Epidermal melanocyte (primary cell): ENCODE data around the gene IMPDH2.
A peak's percentile ranks its signal among the peaks of the same experiment; 100 is the strongest.

Experiments
- DNase-seq: peaks from one replicate; pipeline ENCODE4 v3.0.0; 2011; ENCODE audit warnings: low spot score; ENCODE audit not compliant: insufficient read length

The IMPDH2 gene

DNA sequence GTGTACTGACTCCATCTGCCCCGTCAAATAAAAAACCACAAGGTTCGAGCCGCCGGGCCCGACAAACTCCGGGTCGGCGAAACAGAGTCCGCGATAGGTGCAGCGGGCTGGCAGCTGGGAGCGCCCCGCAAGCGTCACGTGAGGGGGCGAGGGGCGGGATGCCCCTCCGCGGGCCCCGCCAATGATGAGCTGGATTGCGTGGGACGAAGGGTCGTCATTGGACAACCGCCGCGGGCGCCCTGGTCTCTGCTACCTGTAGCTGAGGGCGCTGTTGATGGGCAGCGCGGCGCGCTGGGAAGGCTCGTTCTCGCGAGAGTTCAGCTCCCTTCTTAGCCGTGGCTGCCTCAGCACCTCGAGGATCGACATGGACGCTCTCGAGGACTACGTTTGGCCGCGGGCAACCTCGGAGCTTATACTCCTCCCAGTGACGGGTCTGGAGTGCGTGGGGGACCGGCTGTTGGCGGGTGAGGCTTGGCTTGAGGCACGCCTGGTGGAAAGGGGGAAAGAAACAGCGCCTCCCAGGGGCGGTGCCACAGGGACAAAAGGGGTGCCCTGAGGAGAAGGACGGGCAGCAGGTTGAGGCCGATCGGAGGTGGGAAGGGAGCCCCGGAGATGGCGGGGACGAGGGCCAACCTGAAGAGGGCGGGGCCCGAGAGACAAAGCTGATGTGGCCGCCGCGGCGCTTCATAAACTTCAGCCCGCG is 22.0 kb downstream of the IMPDH2 start, which contains the start of gene WDR6:
WDR6 (plus strand) TSS at position 324 of the 703 bp plus-strand sequence; CDS start at position 365, 41 bp downstream.
- DNase-seq: peak; percentile 88

DNA sequence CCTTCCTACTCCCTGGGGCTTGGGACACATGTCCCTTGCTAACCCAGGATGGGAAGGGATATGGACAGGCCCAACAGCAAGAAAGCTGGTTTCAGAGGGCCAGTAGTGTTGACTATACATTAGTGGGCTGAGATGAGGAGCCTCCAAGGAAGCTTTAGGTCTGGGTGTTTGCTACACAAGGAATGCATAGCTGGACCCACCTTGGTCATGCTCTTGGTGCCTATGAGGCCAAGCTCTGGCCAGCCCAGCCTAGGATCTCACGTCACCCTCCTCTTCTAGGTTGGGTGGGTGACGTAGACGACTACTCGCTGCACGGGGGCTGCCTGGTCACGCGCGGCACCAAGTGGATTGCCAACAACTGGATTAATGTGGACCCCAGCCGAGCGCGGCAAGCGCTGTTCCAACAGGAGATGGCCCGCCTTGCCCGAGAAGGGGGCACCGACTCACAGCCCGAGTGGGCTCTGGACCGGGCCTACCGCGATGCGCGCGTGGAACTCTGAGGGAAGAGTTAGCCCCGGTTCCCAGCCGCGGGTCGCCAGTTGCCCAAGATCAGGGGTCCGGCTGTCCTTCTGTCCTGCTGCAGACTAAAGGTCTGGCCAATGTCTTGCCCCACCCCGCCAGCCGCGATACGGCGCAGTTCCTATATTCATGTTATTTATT is 22.7 kb downstream of the IMPDH2 start:
- no peak for DNase-seq

- no peak for DNase-seq
Observed at GRCh38 chr3:49005998-49006397, 23.2 kb downstream of the IMPDH2 start.

DNA sequence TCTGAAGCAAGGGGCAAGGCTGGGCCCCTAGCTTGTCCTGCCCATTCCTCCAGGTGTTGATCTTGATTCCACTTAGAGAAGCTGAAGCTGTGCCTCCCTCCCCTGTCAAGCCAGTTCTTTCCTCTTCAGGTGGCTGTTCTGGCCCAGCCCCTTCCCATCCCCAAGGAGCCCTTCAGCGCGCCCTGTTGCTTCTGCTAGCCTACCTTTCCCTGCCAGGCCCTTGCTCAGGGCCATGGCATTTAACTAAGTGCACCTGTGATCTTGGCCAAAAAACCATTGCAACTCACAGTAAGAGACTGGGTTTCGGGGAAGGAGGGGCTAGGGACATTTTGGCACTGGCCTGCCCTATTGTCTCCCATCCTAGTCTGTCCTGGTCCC is 23.9 kb downstream of the IMPDH2 start:
- no peak for DNase-seq

GRCh38 chr3:49004352-49005302 is 24.6 kb downstream of the IMPDH2 start:
- DNase-seq: no peak

GRCh38 chr3:49001155-49001554 is 28.0 kb downstream of the IMPDH2 start:
- DNase-seq: no peak

- DNase-seq: no peak
Observed at GRCh38 chr3:48999085-48999858, 29.9 kb downstream of the IMPDH2 start.

DNA sequence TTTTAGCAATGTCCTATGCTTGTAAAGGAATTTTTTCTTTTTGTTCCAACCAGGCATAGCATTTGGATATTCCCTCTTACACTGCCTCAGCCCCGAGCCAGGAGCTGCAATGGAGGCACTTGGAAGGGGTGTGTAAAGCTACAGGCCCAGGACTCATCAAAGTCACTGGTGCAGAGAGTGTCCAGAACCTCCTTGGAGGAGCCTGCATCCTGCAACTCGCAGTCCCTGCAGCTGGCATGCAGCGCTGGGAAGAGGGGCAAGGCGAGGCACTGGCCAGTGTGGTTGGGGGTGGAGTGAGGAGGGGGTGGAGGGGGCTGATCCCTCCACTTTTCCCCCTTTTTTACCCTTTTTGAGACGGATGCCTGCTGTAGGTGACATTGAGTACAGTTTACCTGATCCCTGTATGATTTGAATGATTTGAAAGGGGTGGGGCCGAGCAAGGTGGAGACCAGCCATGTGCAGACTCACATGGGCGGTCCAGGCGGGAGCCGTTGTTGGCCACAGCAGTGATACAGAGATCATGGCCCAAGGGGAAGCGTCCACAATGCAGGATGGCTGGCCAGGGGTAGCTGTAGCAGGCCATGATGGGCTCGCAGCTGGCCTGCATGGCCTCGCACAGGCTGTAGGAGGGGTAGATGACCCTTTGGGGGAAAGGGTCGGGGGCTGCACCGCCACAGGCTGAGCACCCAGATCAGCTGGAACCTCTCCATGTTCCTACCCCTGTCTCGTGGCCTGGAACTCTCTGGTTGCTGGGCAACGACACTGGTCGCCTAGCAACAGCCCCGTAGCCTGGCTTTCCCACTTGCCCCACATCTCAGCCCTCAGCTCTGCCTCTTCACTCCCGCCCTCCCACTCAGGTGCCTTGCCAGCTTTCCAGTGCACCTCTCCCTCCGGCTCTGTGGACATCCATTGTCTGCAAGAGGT is 31.2 kb downstream of the IMPDH2 start:
- no peak for DNase-seq

DNA sequence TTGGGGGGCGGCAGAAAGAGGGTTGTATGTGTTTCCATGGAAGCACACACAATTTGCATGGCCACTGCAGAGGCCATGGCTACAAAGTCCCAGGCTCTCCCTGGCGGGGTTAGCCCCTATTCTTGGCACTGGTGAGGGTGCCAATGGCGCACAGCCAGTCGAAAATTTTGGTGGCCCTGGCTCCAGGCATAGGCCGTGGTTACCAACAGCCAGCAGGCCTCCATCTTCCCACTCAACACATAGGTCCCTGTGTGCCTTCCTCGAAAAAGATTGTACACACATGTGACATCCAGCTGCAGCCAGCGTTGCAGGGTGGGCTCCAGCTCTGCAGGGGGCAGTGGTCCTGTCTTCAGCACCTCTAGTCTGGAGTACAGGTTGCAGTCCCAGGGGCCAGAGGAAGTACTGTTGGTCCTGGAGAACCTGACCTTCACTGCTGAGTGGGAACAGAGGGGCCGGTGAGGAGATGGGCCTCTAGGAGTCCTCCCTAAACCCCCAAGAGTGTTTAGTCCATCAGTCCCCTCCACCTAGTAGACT is 32.0 kb downstream of the IMPDH2 start:
- no peak for DNase-seq

- no peak for DNase-seq
Observed at GRCh38 chr3:48996640-48997039, 32.6 kb downstream of the IMPDH2 start.

GRCh38 chr3:48993834-48994233 is 35.4 kb downstream of the IMPDH2 start:
- DNase-seq: no peak

DNA sequence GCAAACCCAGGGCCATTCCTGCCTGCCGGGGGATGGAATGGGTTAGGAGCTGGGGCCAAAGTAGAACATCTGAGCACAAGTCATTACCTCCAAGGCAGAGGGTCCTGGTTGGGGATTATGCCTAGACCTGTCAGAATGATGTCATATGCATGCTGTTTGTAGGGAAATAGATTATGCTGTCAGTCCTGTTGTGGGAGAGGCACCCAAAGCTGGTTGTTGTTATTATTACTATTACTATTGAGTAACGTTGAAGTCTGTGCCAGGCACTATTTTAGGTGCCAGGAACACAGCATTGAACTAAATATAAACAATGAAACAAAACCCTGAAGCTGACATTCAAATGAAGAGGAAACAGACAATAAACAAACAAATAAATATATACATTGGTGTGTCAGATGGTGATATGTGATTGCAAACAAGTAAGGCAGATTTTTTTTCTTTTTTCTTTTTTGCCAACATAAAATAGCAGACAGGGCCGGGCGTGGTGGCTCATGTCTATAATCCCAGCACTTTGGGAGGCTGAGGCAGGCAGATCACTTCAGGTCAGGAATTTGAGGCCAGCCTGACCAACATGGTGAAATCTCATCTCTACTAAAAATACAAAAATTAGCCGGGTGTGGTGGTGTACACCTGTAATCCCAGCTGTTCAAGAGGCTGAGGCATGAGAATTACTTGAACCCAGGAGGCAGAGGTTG is 37.2 kb downstream of the IMPDH2 start:
- DNase-seq: no peak

DNA sequence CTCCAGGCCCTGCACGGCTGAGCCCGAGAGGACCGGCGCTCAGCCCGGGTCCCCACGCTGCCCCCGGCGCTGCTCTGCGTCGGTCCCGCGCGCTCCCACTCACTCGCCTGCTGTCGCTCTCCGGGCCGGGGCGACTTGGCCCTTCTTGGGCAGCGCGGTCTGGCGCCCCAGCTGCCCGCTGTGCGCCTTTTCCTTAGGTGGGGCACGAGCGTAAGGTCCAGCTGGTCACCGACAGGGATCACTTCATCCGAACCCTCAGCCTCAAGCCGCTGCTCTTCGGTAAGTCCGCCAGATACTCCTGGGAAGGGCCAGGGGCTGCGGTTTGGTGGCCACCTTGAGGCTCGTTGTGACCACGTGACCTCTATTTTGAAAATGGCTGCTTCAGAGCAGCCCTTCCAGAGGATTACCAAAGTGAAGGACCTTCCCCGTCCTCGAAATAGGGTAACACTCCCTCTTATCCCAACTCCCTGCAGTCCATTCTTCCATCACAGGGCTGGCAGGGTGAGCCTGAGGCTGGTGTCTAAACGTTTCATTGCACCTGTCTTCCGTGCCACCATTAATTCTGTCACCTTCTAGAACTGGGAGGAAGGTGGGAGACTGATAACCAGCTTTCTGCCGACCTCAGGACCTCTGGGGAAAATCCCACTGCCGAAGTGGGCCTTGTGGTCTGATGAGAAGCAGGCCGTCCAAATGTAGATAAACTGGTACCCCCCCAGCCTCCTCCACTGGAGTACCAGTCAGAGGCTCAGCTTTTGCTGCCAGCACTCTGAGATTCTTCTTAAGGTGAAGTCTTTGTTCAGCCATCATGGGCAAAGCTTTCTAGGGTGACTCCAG is 38.3 kb downstream of the IMPDH2 start:
- no peak for DNase-seq

DNA sequence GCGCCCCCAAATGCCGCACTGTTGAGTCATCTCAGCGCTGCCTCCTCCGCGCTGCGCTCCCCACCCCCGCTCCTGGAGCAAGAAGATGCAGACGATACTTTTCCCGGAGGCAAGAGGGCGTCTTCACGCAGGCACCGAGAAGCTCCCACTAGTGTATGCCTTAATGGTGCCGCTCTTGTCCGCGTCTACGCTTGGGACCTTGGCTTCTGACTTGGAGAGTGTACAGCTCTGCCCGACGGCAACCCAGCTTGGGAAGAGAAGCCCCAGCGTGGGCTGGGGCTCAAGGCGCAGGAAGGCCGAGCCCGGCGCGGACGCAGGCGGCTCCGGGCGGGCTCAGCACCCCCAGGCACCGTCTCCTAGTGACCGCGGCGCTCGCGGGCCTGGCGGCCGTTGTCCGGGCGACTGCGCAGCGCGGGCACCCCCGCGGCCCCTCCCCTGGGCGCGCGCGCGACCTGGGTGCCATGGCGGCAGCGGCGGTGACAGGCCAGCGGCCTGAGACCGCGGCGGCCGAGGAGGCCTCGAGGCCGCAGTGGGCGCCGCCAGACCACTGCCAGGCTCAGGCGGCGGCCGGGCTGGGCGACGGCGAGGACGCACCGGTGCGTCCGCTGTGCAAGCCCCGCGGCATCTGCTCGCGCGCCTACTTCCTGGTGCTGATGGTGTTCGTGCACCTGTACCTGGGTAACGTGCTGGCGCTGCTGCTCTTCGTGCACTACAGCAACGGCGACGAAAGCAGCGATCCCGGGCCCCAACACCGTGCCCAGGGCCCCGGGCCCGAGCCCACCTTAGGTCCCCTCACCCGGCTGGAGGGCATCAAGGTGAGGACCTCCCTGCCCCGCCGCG is 39.2 kb downstream of the IMPDH2 start, which contains the start of gene P4HTM:
P4HTM (plus strand) TSS at position 446 of the 840 bp plus-strand sequence; CDS start at position 462, 16 bp downstream.
- DNase-seq: peak; percentile 54

GRCh38 chr3:48989126-48989795 is 39.9 kb downstream of the IMPDH2 start:
- DNase-seq: no peak

- no peak for DNase-seq
Observed at GRCh38 chr3:48985831-48986376, 43.3 kb downstream of the IMPDH2 start.
